DMS79 (cell line): ENCODE data around the gene REPIN1.
A peak's percentile ranks its signal among the peaks of the same experiment; 100 is the strongest.

Experiments used
- DNase-seq: peaks from one replicate; lab custom pipeline; 2025; lab: John Stamatoyannopoulos, UW

REPIN1 gene

GRCh38 chr7:150368096-150368883 lies at the start of gene REPIN1:
REPIN1 (plus strand) TSS chr7:150368822; CDS start chr7:150369712, 890 bp downstream.
- peak; percentile 76 for DNase-seq

GRCh38 chr7:150321788-150322113 lies 46.9 kb upstream of the REPIN1 start:
- DNase-seq = no peak

GRCh38 chr7:150322114-150322832 lies 46.3 kb upstream of the REPIN1 start:
- DNase-seq = no peak

GRCh38 chr7:150322833-150323681 lies 45.6 kb upstream of the REPIN1 start, which contains the start of the genes ACTR3C and LRRC61:
ACTR3C (minus strand) TSS chr7:150323545; CDS start chr7:150295296, 28,249 bp downstream.
LRRC61 (plus strand) TSS chr7:150323355; CDS start chr7:150336862, 13,507 bp downstream.
- peak; percentile 55 for DNase-seq

GRCh38 chr7:150323682-150324372 lies 44.8 kb upstream of the REPIN1 start:
- DNase-seq = no peak

GRCh38 chr7:150324373-150324961 lies 44.2 kb upstream of the REPIN1 start:
- no peak for DNase-seq

GRCh38 chr7:150325110-150325611 lies 43.5 kb upstream of the REPIN1 start:
- no peak for DNase-seq

GRCh38 chr7:150325901-150326300 lies 42.7 kb upstream of the REPIN1 start:
- DNase-seq = no peak

GRCh38 chr7:150326657-150327268 lies 41.9 kb upstream of the REPIN1 start:
- DNase-seq = no peak

- no peak for DNase-seq
Measured at GRCh38 chr7:150327308-150327707, 41.3 kb upstream of the REPIN1 start.

- DNase-seq = no peak
Measured at GRCh38 chr7:150329331-150330120, 39.1 kb upstream of the REPIN1 start.

GRCh38 chr7:150330211-150330885 lies 38.3 kb upstream of the REPIN1 start:
- DNase-seq = no peak

GRCh38 chr7:150332852-150333635 lies 35.6 kb upstream of the REPIN1 start:
- no peak for DNase-seq

GRCh38 chr7:150333659-150334058 lies 35.0 kb upstream of the REPIN1 start:
- DNase-seq = no peak

- DNase-seq = no peak
Measured at GRCh38 chr7:150334108-150334507, 34.5 kb upstream of the REPIN1 start.

GRCh38 chr7:150335108-150335773 lies 33.4 kb upstream of the REPIN1 start:
- no peak for DNase-seq

GRCh38 chr7:150335774-150336112 lies 32.9 kb upstream of the REPIN1 start:
- DNase-seq = no peak

- DNase-seq = no peak
Measured at GRCh38 chr7:150336746-150337145, 31.9 kb upstream of the REPIN1 start.
